Measurements from ENCODE around the gene COX4I1.
"Not testable (repeated sequence)": the region's sequence is repeated elsewhere in the genome, so short reads cannot be mapped to it uniquely, and the experiment has no call there.

COX4I1 gene

DNA sequence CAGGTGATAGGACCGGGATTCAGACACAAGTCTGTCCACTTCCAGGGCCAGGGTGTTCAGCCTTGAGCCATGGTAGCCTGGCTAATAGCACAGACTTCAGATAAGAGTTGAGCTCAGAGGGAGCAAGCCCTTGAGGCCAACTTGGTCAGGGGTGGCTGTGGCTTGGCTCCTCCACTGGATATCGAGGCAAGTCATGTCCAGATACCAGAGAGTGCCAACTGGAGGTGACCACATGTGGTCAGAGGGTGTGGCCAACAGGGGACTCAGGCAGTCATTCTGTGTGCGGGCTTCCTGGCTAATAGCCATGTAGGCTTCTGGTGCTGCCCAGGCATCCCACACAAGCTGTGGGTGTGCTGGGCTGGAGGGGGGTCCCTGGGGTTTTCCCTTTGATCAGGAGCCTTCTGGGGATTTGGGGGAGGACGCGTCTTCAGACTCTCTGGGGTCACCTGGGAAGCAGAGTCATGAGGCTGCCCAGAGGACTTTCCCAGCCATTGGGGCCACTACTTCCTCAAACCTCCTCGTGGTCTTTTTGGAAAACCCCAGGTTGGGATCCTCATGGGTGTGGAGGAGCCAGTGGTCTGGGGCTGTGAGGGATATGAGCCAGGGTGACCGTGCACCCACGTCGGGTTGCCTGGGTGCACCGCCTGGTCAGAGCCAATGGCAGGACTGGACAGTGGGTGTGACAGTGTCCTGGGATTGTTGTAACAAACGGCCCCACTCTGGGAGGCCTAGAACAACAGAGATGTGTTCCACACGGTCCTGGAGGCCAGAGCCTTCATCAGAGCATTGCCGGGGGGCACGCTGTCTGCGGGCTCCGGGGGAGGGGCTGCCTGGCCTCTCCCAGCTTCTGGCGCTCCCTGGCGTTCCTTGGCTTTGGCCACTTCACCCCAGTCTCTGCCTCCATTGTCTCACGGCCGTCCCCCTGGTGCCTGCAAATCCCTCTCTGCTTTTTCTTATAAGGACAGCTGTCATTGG lies 25.0 kb downstream of the COX4I1 start:
- no peak for DNase-seq (ENCODE audit: low read depth)

DNA sequence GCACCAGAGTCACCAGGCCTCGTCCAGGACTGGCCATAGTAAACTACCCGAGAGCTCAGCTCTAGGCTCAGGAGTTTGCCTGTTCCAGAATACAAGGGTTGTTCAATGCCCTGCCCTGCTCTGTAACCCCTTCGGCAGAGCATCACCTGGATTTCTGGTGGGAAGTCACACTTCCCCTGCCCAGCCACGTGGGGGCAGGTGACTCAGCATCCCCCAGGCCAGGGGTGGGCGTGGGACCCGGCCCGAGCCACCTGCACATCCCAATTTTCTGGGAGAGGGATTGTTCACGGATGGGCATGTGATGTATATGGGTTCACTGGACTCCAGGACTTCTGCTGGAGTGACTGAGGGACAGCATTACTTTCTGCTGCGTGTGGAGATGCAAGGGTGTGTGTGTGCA lies 25.8 kb downstream of the COX4I1 start:
- DNase-seq (ENCODE audit: low read depth) = no peak

DNA sequence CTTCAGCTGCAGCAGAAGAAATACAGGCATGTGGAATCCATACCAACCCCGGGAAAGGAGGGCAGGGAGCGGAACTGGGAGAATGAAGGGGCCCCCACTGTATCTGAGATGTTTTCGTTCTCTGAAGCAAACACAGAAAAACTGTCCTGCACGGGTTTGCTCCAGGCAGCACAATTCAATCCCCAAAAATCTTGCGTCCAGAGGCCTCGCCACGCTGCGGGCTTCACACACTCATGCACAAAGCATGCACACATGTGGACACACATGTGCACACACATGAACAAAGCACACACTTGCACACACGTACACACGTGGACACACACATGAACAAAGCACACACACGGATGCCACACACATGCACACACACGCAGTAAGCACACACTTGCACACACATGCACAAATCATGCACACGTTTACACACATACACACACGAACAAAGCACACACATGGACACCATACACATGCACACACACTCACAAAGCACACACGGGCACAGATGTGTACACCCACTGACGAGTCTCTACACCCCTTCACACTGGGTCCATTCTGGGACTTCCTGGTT lies 27.3 kb downstream of the COX4I1 start:
- no peak for DNase-seq (ENCODE audit: low read depth)

DNA sequence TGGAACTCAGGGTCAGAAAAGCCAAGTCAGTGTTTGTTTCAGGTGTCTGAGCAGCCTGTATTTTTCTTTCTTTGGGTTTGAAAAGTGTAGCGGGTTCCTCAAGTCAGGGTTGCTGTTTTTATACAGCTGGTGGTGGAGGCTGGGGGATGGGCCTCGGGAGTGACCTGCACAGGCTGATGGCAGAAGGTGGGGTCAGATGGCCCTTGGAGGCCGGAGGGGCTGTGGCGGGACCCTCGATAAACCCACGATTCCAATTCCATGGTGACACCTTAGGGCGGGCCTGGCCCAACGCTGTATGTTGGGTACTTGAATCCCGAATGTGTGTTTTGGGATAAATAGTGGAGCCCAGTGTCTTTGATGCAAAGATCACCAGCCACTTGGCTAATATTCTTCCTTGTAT lies 28.7 kb downstream of the COX4I1 start:
- no peak for DNase-seq (ENCODE audit: low read depth)

DNA sequence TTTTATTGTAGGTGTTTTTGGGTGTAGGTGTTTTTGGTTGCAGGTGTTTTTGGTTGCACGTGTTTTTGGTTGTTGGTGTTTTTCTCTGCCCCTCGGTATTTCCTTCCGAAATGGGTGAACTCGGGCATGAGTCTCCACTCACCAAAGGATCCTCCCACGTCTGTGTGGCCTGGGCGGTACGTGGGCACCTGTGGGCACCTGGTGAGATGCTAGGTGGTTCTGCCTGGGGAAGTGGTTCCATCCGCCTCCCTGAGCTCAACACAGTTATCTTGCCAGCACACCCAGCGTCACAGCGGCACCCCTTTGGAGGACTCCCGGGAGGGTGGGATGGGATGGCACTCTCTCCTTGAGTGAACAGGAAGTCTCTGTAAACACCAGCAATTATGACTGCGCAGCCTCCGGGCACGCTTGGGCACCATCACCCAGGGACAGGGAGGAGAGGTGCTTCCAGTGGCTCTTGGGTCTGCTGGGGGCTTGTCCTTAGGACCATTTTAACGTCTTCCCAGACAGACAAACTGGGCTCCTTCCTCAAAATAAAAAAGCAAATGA lies 29.8 kb downstream of the COX4I1 start:
- no peak for DNase-seq (ENCODE audit: low read depth)

- DNase-seq (ENCODE audit: low read depth) = no peak
Measured at GRCh38 chr16:85829751-85830445, 30.4 kb downstream of the COX4I1 start.

DNA sequence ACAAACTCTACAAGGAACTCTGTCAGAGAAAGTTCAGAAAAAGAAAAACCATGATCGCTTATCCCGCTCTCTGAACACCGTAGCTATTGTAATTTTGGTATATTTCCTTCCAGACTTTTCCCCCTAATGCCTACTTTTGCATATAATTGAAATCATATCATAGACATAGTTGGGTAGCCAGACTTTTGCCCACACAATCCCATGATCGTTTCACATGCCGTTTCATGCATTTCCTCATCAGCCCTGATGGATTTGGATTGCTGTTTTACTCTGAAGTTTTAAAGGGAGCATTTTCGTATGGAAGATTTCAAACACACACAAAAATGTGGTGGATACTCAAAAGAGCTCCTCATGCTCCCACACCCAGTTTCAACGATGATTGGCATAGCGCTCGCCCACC lies 31.3 kb downstream of the COX4I1 start:
- DNase-seq (ENCODE audit: low read depth) = no peak

DNA sequence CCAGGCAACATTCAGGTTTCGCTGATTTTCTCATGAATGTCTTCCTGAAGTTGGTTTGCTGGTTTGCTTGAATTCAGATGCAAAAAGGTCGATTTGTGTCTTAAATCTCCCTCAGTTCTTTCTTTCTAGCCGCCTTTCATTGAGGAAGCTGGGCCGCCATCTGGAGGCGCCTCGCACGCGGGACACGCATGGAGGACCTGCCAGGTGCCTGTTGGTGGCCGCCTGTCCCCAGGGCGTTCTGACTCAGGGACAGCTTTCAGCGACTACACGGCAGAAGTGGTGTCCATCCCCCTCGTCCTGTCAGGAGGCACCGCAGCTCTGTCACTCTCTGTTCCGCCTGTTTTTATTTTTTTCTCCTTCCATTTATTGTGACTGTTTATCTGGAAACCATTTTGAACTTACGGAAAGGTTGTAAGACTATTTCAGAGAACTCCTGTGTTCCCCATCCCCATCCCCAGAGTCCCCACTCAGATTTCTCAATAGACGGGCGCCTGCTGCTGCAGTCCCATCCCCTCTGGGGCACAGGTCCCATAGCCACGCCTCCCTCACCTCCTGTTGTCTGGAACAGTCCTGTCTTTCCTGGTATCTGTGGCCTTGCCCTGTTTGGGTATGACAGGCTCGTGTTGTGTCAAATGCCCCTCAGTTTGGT lies 33.2 kb downstream of the COX4I1 start:
- no peak for DNase-seq (ENCODE audit: low read depth)

- DNase-seq (ENCODE audit: low read depth) = no peak
Measured at GRCh38 chr16:85833219-85833920, 33.9 kb downstream of the COX4I1 start.

DNA sequence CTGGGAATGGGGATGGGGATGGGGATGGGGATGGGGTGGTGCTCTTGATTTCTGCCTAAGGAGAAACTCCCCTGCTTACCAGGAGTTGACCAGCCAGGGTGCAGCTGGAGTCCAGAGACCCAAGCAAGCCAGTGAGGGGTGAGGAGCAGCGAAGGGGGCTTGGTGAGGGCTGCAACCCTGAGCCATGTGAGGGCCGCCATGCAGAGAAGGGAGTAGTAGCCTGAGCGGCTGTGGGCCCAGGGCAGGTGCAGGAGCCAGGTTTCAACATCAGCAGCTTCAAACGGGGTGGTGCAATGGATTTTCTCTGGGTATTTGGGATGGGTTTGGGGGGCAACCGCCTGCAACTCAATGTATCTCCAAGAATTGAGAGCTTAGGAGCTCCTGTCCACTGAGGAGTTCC lies 35.2 kb downstream of the COX4I1 start:
- no peak for DNase-seq (ENCODE audit: low read depth)

DNA sequence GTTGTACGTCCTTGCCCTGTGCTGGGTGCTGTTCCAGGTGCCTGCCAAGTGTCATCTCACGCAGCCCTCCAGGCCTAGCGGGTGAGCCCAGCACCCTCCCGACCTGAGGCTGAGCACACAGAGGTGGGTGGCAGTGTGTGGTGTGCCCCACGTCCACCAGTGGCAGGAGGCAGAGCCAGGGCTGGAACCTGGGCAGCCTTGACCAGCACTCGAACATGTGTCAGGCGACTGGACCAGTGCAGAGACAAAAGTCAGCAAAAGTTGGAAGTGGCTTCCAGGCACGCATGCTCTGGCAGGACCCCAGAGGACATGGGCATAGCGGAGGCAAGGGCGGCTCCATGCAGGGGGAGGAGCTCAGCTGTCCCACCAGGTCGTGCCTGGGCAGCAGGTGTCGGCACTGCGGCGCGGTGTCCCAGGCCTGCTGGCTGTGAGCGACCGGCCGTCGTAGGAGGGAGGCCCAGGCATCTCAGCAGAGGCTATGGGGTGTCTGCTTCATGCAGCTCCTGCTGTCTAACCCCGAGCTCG lies 35.8 kb downstream of the COX4I1 start:
- DNase-seq (ENCODE audit: low read depth) = no peak

DNA sequence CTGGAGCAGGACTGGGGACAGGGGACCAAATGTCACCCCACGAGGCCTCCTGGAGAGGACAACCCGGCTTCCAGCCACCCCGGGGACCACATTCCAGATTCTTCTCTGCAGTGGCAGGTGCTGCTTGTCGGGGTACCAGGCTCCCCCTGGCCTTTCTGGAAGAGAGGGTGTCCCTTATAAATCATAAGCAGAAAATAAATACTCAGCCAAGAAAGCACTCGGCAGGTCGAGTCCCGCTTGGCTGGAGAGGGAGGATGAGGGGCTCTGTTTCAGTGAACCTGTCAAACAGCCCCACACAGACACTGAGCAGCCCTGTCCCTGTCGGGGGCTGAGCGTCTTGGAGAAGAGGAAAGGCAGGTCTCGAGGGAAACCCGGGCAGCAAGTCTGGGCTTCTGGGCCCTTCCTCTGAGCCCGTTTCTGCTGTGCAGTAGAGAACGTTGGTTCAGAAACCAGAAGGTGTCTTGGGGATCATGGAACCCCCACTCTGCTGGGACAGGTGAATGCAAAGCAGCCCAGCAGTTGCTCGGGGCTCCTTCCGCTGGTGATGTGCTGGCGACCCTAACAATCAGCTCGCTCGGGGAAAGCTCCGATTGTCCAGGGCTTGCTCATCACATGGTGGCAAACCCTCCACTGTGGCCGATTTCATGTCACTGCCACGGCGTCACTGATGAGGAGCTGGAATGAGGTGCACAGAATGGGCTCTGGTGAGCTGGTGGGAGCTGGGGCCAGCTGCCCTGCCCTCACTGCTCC lies 36.6 kb downstream of the COX4I1 start:
- DNase-seq (ENCODE audit: low read depth) = no peak

GRCh38 chr16:85836706-85837582 lies 37.4 kb downstream of the COX4I1 start:
- DNase-seq (ENCODE audit: low read depth) = no peak

- not testable (repeated sequence) for DNase-seq (ENCODE audit: low read depth)
Measured at GRCh38 chr16:85837654-85838053, 38.2 kb downstream of the COX4I1 start.

- DNase-seq (ENCODE audit: low read depth) = no peak
Measured at GRCh38 chr16:85838381-85838780, 38.9 kb downstream of the COX4I1 start.

DNA sequence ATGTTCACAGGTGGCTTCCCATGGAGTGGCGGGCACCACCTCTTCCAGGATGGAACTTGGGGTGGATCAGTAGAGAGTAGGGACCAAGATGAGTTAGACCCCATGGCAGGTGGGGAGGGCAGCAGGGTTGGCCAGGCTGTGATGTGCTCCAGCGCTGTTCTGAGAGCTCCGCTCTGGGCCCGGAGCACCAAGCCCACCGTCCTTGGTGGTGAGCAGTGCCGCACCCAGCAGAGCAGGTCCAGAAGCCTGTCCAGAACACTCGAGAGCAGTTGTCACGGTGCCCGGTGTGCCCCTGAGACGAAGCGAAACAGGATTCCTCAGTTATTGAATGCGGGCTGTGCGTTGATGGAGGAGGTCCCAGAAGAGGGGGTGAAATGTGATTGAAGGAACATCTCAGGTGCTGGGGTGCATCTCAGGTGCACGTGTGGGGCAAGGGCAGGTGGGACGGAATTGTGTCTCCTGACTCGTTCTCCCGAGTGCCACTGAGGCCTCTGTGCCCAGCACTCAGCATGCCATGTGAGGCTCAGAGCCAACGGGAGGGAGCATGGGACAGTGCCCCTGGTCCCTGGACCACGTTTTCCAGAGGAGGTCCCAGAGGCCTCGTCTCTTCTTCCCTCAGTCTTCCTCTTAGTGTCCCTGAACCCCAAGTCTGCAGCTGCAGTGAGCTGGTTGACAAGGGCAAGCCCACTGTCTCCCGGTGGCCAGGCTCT lies 39.5 kb downstream of the COX4I1 start:
- no peak for DNase-seq (ENCODE audit: low read depth)

GRCh38 chr16:85839681-85840240 lies 40.3 kb downstream of the COX4I1 start:
- no peak for DNase-seq (ENCODE audit: low read depth)

DNA sequence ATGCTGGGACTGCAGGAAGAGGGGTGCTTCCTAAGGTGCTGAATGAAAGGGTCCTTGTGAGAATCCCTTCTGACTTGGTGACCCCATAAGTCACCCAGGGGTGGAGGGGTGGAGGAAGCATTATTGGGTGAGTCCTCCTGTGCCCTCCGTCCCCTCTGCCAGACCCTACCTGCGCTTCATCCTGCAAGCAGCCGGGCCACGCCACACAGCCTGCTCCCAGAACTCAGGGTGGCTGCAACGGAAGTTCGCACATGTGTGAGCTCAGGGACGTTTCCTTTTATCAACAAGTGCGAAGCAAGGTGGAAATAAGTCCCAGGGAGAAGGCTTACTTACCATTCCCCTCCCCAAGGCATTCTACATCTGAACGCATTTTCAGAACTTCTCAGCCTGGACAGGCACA lies 40.9 kb downstream of the COX4I1 start:
- no peak for DNase-seq (ENCODE audit: low read depth)

DNA sequence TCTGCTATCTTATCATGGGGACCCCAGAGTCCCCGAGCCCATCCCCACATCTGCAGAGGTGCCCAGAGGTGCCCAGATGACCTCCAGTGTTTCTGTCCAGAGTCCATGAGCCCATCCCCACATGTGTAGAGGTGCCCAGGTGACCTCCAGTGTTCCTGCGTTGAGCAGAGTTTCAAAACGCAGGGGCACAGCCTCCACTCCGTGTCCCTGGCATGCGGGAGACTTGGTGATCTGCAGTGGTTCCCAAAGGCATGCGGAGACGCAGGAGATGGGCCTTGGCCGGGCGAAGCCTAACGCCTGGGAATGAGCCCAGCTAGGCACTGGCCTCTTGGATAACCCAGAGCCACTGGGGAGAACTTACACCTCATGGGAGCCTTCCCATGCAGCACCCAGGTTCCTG lies 41.3 kb downstream of the COX4I1 start:
- no peak for DNase-seq (ENCODE audit: low read depth)
